ENCODE data around the gene PPIH. TPM values are rescaled to one million over a fixed set of nuclear protein-coding genes. Genes with fewer than 3 reads are reported as not detected.

PPIH gene
- total and polyA plus RNA-seq, 12 donors: 17.5 to 56.5 (median 28.6) TPM

GRCh38 chr1:42657201-42657600 is 1.0 kb upstream of the PPIH start:
- intact Hi-C loops (cut with DNase I): no loop called here
- Histone ChIP-seq H3K4me3 (peak overlapping the region in 1 of 4 donors; percentile 67), H3K27me3 (no peaks in the 10 kb centered on the region), H3K27ac (no peak overlapping the region), H3K36me3 (replicated peaks in 1 of 2) (peaks cover 3 to 7% of the 10 kb centered on the region in 2 donors), H3K4me1 (replicated peaks in 1 of 2) (peaks cover 5 to 15% of the 10 kb centered on the region in 2 donors), H3K9me3 (replicated peaks in 1 of 3) (no peaks in the 10 kb centered on the region)
- TF ChIP-seq POLR2A (IDR thresholded peaks at IDR 0.05) (no peak), CTCF (IDR thresholded peaks at IDR 0.05) (no peak)
- 86 to 91% (median 88%) methylated on average over 5 of the region's 5 CpGs for WGBS, 4 donors
- no peak for DNase-seq

GRCh38 chr1:42658877-42659337 is 684 bp downstream of the PPIH start:
- peaks cover 5 to 19% of the 10 kb centered on the region in 2 donors for H3K4me1 ChIP-seq (replicated peaks in 1 of 2)

GRCh38 chr1:42660907-42661500 is 2.8 kb downstream of the PPIH start:
- no peak overlapping the region for H3K4me3 ChIP-seq
- intact Hi-C loops (cut with DNase I): no loop called here
- TF ChIP-seq POLR2A (IDR thresholded peaks at IDR 0.05): no peak
- TF ChIP-seq CTCF (IDR thresholded peaks at IDR 0.05): no peak
- H3K4me1 ChIP-seq (replicated peaks in 1 of 2): peaks cover 5 to 20% of the 10 kb centered on the region in 2 donors
- H3K9me3 ChIP-seq (replicated peaks in 1 of 3): no peaks in the 10 kb centered on the region
- WGBS, 4 donors: 55 to 81% (median 68%) methylated on average over 3 of the region's 3 CpGs
- H3K27ac ChIP-seq: no peak overlapping the region
- peaks cover 0 to 22% of the 10 kb centered on the region in 2 donors for H3K36me3 ChIP-seq (replicated peaks in 1 of 2)
- H3K27me3 ChIP-seq: no peaks in the 10 kb centered on the region
- no peak for DNase-seq

More at GRCh38 chr1:42658877-42659337, 684 bp downstream of the PPIH start:
- H3K27ac ChIP-seq: peak overlapping the region in 4 of 5 donors; percentile 57 to 94 (median 80)
- H3K4me3 ChIP-seq: peak overlapping the region; percentile 41 to 85 (median 74)
- H3K36me3 ChIP-seq (replicated peaks in 1 of 2): peaks cover 0 to 7% of the 10 kb centered on the region in 2 donors
- no peak for TF ChIP-seq CTCF (IDR thresholded peaks at IDR 0.05)
- TF ChIP-seq POLR2A (IDR thresholded peaks at IDR 0.05): no peak
- intact Hi-C loops (cut with DNase I): no loop called here
- no peaks in the 10 kb centered on the region for H3K27me3 ChIP-seq
- WGBS, 4 donors: 5 to 14% (median 6%) methylated on average over 15 to 20 of the region's 20 CpGs
- no peaks in the 10 kb centered on the region for H3K9me3 ChIP-seq (replicated peaks in 1 of 3)
- DNase-seq: peak in 3 of 7 donors; percentile 11 to 19 (median 18)

- TF ChIP-seq POLR2A (IDR thresholded peaks at IDR 0.05): no peak
- TF ChIP-seq CTCF (IDR thresholded peaks at IDR 0.05): no peak
- no peak overlapping the region for H3K4me3 ChIP-seq
- WGBS, 4 donors: 92 to 97% (median 95%) methylated on average over 3 of the region's 3 CpGs
- no peak overlapping the region for H3K27ac ChIP-seq
- intact Hi-C loops (cut with DNase I): no loop called here
- H3K36me3 ChIP-seq (replicated peaks in 1 of 2): peaks cover 0 to 40% of the 10 kb centered on the region in 2 donors
- no peaks in the 10 kb centered on the region for H3K27me3 ChIP-seq
- no peaks in the 10 kb centered on the region for H3K9me3 ChIP-seq (replicated peaks in 1 of 3)
- H3K4me1 ChIP-seq (replicated peaks in 1 of 2): no peaks in the 10 kb centered on the region
- no peak for DNase-seq
Observed at GRCh38 chr1:42669936-42670335, 11.7 kb downstream of the PPIH start.

Measured in adrenal gland (tissue), 12 donors.